GM18951 (cell line): ENCODE data around the gene RTF1.

Experiments
- POLR2A ChIP-seq: IDR thresholded peaks from 4 replicates; pipeline ENCODE4 v1.6.1; 2011; ENCODE audit warnings: mild to moderate bottlenecking; ENCODE audit not compliant: insufficient read length, insufficient read depth; ENCODE audit errors: extremely low read depth
- in situ Hi-C: fragments of 300-500 bp; cut with MboI; formaldehyde crosslinking; loops from one replicate; pipeline ENCODE4 v1.12.0; 2022; ENCODE audit warnings: low sequenced_read_pairs, mixed read lengths, inconsistent platforms; ENCODE audit not compliant: unreplicated experiment

RTF1 gene

GRCh38 chr15:41484937-41485625, 68.2 kb downstream of the RTF1 start:
- in situ Hi-C loops, result no loop called here
- no peak for TF ChIP-seq POLR2A

- in situ Hi-C loops, result no loop called here
- no peak for TF ChIP-seq POLR2A
Observed at GRCh38 chr15:41486286-41486685, 69.4 kb downstream of the RTF1 start.

GRCh38 chr15:41487381-41487780, 70.5 kb downstream of the RTF1 start:
- in situ Hi-C loops, result no loop called here
- TF ChIP-seq POLR2A, result no peak

GRCh38 chr15:41487802-41488201, 70.9 kb downstream of the RTF1 start:
- in situ Hi-C loops, result no loop called here
- TF ChIP-seq POLR2A, result no peak

- in situ Hi-C loops, result no loop called here
- TF ChIP-seq POLR2A, result no peak
Observed at GRCh38 chr15:41489641-41490040, 72.7 kb downstream of the RTF1 start.

- TF ChIP-seq POLR2A, result no peak
- in situ Hi-C loops, result no loop called here
Observed at GRCh38 chr15:41490355-41490754, 73.5 kb downstream of the RTF1 start.

- TF ChIP-seq POLR2A, result no peak
- in situ Hi-C loops, result no loop called here
Observed at GRCh38 chr15:41491889-41492288, 75.0 kb downstream of the RTF1 start.

GRCh38 chr15:41492597-41493204, 75.8 kb downstream of the RTF1 start:
- in situ Hi-C loops, result no loop called here
- no peak for TF ChIP-seq POLR2A

GRCh38 chr15:41493205-41493901, 76.5 kb downstream of the RTF1 start, which contains the start of gene ITPKA:
ITPKA (plus strand) TSS chr15:41493874; CDS start chr15:41493928, 54 bp downstream.
- in situ Hi-C loops, result no loop called here
- TF ChIP-seq POLR2A, result peak; percentile 73

- in situ Hi-C loops, result no loop called here
- no peak for TF ChIP-seq POLR2A
Observed at GRCh38 chr15:41493902-41494189, 77.0 kb downstream of the RTF1 start.

GRCh38 chr15:41494190-41494921, 77.5 kb downstream of the RTF1 start:
- in situ Hi-C loops, result no loop called here

GRCh38 chr15:41494922-41495735, 78.2 kb downstream of the RTF1 start:
- in situ Hi-C loops, result no loop called here
- no peak for TF ChIP-seq POLR2A

More at GRCh38 chr15:41494190-41494921, 77.5 kb downstream of the RTF1 start:
- TF ChIP-seq POLR2A, result no peak
